Measurements from ENCODE around the gene RIF1. TPM values are rescaled to one million over a fixed set of nuclear protein-coding genes. Genes with fewer than 3 reads are reported as not detected.
A peak's percentile ranks its signal among the peaks of the same experiment; 100 is the strongest.

Gene RIF1
- 10 to 100 TPM; 22.6 to 38.2 TPM for total RNA-seq

GRCh38 chr2:151409601-151410484 lies at the start of gene RIF1:
Gene RIF1 (plus strand): TSS chr2:151409902. CDS start chr2:151410424, 522 bp downstream.
- ATAC-seq (peak; percentile 98), DNase-seq (peak; percentile 85 to 90 (median 86))
- Histone ChIP-seq H3K36me3 (replicated peaks in 1 of 2; ENCODE audit: insufficient read depth in 1 of 2, low read depth in 2 of 2) (no peaks in the 10 kb centered on the region), H3K9me3 (no peaks in the 10 kb centered on the region), H3K27me3 (no peaks in the 10 kb centered on the region), H3K4me3 (peak within 1 kb of the TSS; percentile 80 to 88), H3K27ac (peak within 1 kb of the TSS; percentile 88 to 93 (median 90)), H3K4me1 (peaks cover 10% of the 10 kb centered on the region)
- TF ChIP-seq POLR2A (IDR thresholded peaks at IDR 0.05) (peak in 2 of 3 donors; percentile 51 to 66), CTCF (IDR thresholded peaks at IDR 0.05) (peak; percentile 57 to 91 (median 68))
- intact Hi-C loops (cut with DNase I) = no loop called here
- 1 to 3% methylated on average over 16 to 55 of the region's 65 CpGs for WGBS, 2 donors

GRCh38 chr2:151361674-151362370 lies 47.9 kb upstream of the RIF1 start:
- H3K27ac ChIP-seq = no peak overlapping the region
- 60 to 65% methylated on average over 3 of the region's 3 CpGs for WGBS, 2 donors
- TF ChIP-seq POLR2A (IDR thresholded peaks at IDR 0.05) (no peak), CTCF (IDR thresholded peaks at IDR 0.05) (no peak)
- H3K4me1 ChIP-seq = no peaks in the 10 kb centered on the region
- intact Hi-C loops (cut with DNase I) = no loop called here
- no peaks in the 10 kb centered on the region for H3K27me3 ChIP-seq
- DNase-seq (no peak), ATAC-seq (no peak)
- H3K4me3 ChIP-seq = no peak overlapping the region
- H3K9me3 ChIP-seq = no peaks in the 10 kb centered on the region
- H3K36me3 ChIP-seq (replicated peaks in 1 of 2; ENCODE audit: insufficient read depth in 1 of 2, low read depth in 2 of 2) = no peaks in the 10 kb centered on the region

GRCh38 chr2:151363709-151364108 lies 46.0 kb upstream of the RIF1 start:
- no peak overlapping the region for H3K27ac ChIP-seq
- intact Hi-C loops (cut with DNase I) = no loop called here
- no peak for ATAC-seq

GRCh38 chr2:151367571-151367970 lies 42.1 kb upstream of the RIF1 start:
- H3K36me3 ChIP-seq (replicated peaks in 1 of 2; ENCODE audit: insufficient read depth in 1 of 2, low read depth in 2 of 2) = no peaks in the 10 kb centered on the region
- no peak for TF ChIP-seq POLR2A (IDR thresholded peaks at IDR 0.05)
- TF ChIP-seq CTCF (IDR thresholded peaks at IDR 0.05) = no peak
- no peaks in the 10 kb centered on the region for H3K4me1 ChIP-seq
- WGBS, 2 donors = 77 to 82% methylated on average over 2 of the region's 2 CpGs
- no peak for DNase-seq
- no peaks in the 10 kb centered on the region for H3K27me3 ChIP-seq
- no peak overlapping the region for H3K27ac ChIP-seq
- no peak for ATAC-seq
- peaks cover 0 to 3% (median 0%) of the 10 kb centered on the region in 3 donors for H3K9me3 ChIP-seq
- no peak overlapping the region for H3K4me3 ChIP-seq
- intact Hi-C loops (cut with DNase I) = no loop called here

More at GRCh38 chr2:151363709-151364108, 46.0 kb upstream of the RIF1 start:
- 61 to 78% methylated on average over 8 of the region's 8 CpGs for WGBS, 2 donors
- Histone ChIP-seq H3K9me3 (peaks cover 0 to under 1% (median 0%) of the 10 kb centered on the region in 3 donors), H3K4me1 (no peaks in the 10 kb centered on the region), H3K4me3 (no peak overlapping the region), H3K36me3 (replicated peaks in 1 of 2; ENCODE audit: insufficient read depth in 1 of 2, low read depth in 2 of 2) (no peaks in the 10 kb centered on the region), H3K27me3 (no peaks in the 10 kb centered on the region)
- peak in 2 of 4 donors; percentile 6 to 15 for DNase-seq
- TF ChIP-seq POLR2A (IDR thresholded peaks at IDR 0.05) = no peak
- TF ChIP-seq CTCF (IDR thresholded peaks at IDR 0.05) = no peak

All from body of pancreas (tissue), 4 donors.